Smooth muscle cell (in vitro differentiated cells): ENCODE results near the gene PRKCB. TPM values are rescaled to one million over a fixed set of nuclear protein-coding genes. Genes with fewer than 3 reads are reported as not detected.

Experiments used
- DNase-seq: peaks from one replicate; lab custom pipeline; 2025; ENCODE audit not compliant: unreplicated experiment; lab: John Stamatoyannopoulos, UW
- H2AFZ ChIP-seq: fragments of 200-600 bp; sonication (generic); 2 replicates; pipeline ENCODE4 v1.6.0; 2016; ENCODE audit warnings: antibody characterized with exemption, low read depth, mild to moderate bottlenecking
- H3F3A ChIP-seq: fragments of 200-600 bp; sonication (generic); 2 replicates; pipeline ENCODE4 v1.6.0; 2017; ENCODE audit warnings: antibody characterized with exemption, low read depth
- H3K27ac ChIP-seq: fragments of 200-600 bp; sonication (generic); 2 replicates; pipeline ENCODE4 v1.5.1; 2016; ENCODE audit warnings: low read depth, mild to moderate bottlenecking
- H3K27me3 ChIP-seq: fragments of 200-600 bp; sonication (generic); 2 replicates; pipeline ENCODE4 v1.6.1; 2016; ENCODE audit warnings: low read depth, mild to moderate bottlenecking
- H3K36me3 ChIP-seq: fragments of 200-600 bp; sonication (generic); 2 replicates; pipeline ENCODE4 v1.5.1; 2016; ENCODE audit warnings: low read depth
- H3K4me1 ChIP-seq: fragments of 200-600 bp; sonication (generic); 2 replicates; pipeline ENCODE4 v1.5.1; 2016; ENCODE audit warnings: low read depth
- H3K4me2 ChIP-seq: fragments of 200-600 bp; sonication (generic); 2 replicates; pipeline ENCODE4 v1.6.0; 2016; ENCODE audit warnings: mild to moderate bottlenecking
- H3K4me3 ChIP-seq: fragments of 200-600 bp; sonication (generic); 2 replicates; pipeline ENCODE4 v1.5.1; 2016; ENCODE audit warnings: mild to moderate bottlenecking
- H3K79me2 ChIP-seq: fragments of 200-600 bp; sonication (generic); 2 replicates; pipeline ENCODE4 v1.6.0; 2016; ENCODE audit warnings: low read depth, mild to moderate bottlenecking
- H3K9ac ChIP-seq: fragments of 200-600 bp; sonication (generic); 2 replicates; pipeline ENCODE4 v1.6.0; 2016; ENCODE audit warnings: low read depth
- H3K9me3 ChIP-seq: fragments of 200-600 bp; sonication (generic); replicated peaks from 2 replicates; pipeline ENCODE4 v1.5.1; 2016; ENCODE audit warnings: low read depth
- H4K20me1 ChIP-seq: fragments of 200-600 bp; sonication (generic); 2 replicates; pipeline ENCODE4 v1.6.0; 2016; ENCODE audit warnings: low read depth
- CTCF ChIP-seq: fragments of 200-600 bp; sonication (generic); IDR thresholded peaks from 2 replicates; pipeline ENCODE4 v1.5.1; 2017; ENCODE audit warnings: borderline replicate concordance, mild to moderate bottlenecking, antibody characterized with exemption; ENCODE audit not compliant: insufficient read depth, poor library complexity, severe bottlenecking
- WGBS: methylation state at CpG from one replicate; pipeline ENCODE4 v1.1.7; 2016; ENCODE audit warnings: low lambda C conversion rate; 5-methylcytosine and 5-hydroxymethylcytosine counted together
- polyA plus RNA-seq: library from polyadenylated mRNA; unstranded; fragments of >200 nt; fragmentation: Nextera tagmentation; extraction: Ambion mirVana; gene quantifications from 2 replicates; pipeline ENCODE4 v1.2.1, GENCODE V29; 2016
- total RNA-seq: library from RNA; depleted of rRNA; stranded (reverse); fragments of >200 nt; gene quantifications from 2 replicates; pipeline ENCODE4 v1.2.3, GENCODE V29; 2014

The PRKCB gene
- total and polyA plus RNA-seq, 2 experiments from 2014 or later: 0.36 TPM; not detected in 1

GRCh38 chr16:24041834-24042631 lies 206.2 kb downstream of the PRKCB start:
- peak; percentile 91 for TF ChIP-seq CTCF
- WGBS: 35% methylated on average over 11 of the region's 11 CpGs
- DNase-seq: peak; percentile 31

GRCh38 chr16:24044467-24044866 lies 208.7 kb downstream of the PRKCB start:
- Histone ChIP-seq H4K20me1 (no peaks in the 10 kb centered on the region), H3K4me2 (no peak overlapping the region), H3K36me3 (no peaks in the 10 kb centered on the region), H3K9me3 (no peaks in the 10 kb centered on the region), H3K4me3 (no peak overlapping the region), H3K27ac (no peak overlapping the region), H3K27me3 (peaks cover 6% of the 10 kb centered on the region), H3F3A (no peaks in the 10 kb centered on the region), H3K4me1 (no peaks in the 10 kb centered on the region), H3K9ac (no peak overlapping the region), H2AFZ (no peak overlapping the region), H3K79me2 (no peaks in the 10 kb centered on the region)
- DNase-seq: no peak
- TF ChIP-seq CTCF: no peak
- WGBS: 91% methylated on average over 2 of the region's 2 CpGs

More at GRCh38 chr16:24041834-24042631, 206.2 kb downstream of the PRKCB start:
- Histone ChIP-seq H3K36me3 (no peaks in the 10 kb centered on the region), H3K9ac (no peak overlapping the region), H4K20me1 (no peaks in the 10 kb centered on the region), H3K79me2 (no peaks in the 10 kb centered on the region), H2AFZ (no peak overlapping the region), H3F3A (no peaks in the 10 kb centered on the region), H3K4me3 (no peak overlapping the region), H3K9me3 (no peaks in the 10 kb centered on the region), H3K27ac (no peak overlapping the region), H3K4me2 (no peak overlapping the region), H3K27me3 (no peaks in the 10 kb centered on the region), H3K4me1 (no peaks in the 10 kb centered on the region)

GRCh38 chr16:24045641-24046040 lies 209.9 kb downstream of the PRKCB start:
- H3K27me3 ChIP-seq: peaks cover 13% of the 10 kb centered on the region
- no peak overlapping the region for H2AFZ ChIP-seq
- no peak overlapping the region for H3K4me2 ChIP-seq
- H3K79me2 ChIP-seq: no peaks in the 10 kb centered on the region
- no peak for DNase-seq
- no peak overlapping the region for H3K4me3 ChIP-seq
- no peaks in the 10 kb centered on the region for H3K4me1 ChIP-seq
- H3K9ac ChIP-seq: no peak overlapping the region
- TF ChIP-seq CTCF: peak; percentile 44
- no peaks in the 10 kb centered on the region for H3F3A ChIP-seq
- 10% methylated on average over 12 of the region's 12 CpGs for WGBS
- H3K36me3 ChIP-seq: no peaks in the 10 kb centered on the region
- H3K27ac ChIP-seq: no peak overlapping the region
- no peaks in the 10 kb centered on the region for H4K20me1 ChIP-seq
- H3K9me3 ChIP-seq: no peaks in the 10 kb centered on the region

DNA sequence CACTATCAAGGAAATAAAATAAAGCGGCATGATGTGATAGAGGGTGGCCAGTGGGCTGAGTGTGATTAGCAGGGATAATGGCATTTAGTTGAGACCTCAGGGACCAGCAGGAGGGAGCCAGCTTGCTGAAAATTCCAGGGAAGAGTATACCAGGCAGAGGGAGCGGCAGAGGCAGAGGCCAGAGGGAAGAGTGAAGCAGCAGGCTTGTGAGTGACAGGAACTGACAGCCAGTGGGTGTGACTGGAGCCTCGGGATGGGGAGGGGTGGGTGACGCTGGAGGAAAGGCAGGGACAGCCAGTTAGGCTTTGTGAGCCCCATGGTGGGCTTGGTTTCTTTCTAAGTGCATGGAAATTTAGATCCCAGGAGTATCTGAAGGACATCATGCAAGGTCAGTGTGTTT lies 210.7 kb downstream of the PRKCB start:
- Histone ChIP-seq H3K4me1 (no peaks in the 10 kb centered on the region), H3K4me2 (no peak overlapping the region), H3K4me3 (no peak overlapping the region), H3K36me3 (no peaks in the 10 kb centered on the region), H3K79me2 (no peaks in the 10 kb centered on the region), H3K9me3 (no peaks in the 10 kb centered on the region), H2AFZ (no peak overlapping the region), H4K20me1 (no peaks in the 10 kb centered on the region), H3F3A (no peaks in the 10 kb centered on the region), H3K27ac (no peak overlapping the region), H3K9ac (no peak overlapping the region), H3K27me3 (peaks cover 14% of the 10 kb centered on the region)
- no peak for TF ChIP-seq CTCF
- 45% methylated on average over 4 of the region's 4 CpGs for WGBS
- DNase-seq: no peak
